GM23248 (cell line): ENCODE data around the gene BRD8. TPM values are rescaled to one million over a fixed set of nuclear protein-coding genes. Genes with fewer than 3 reads are reported as not detected.
A peak's percentile ranks its signal among the peaks of the same experiment; 100 is the strongest.

Source experiments
- DNase-seq: peaks from one replicate; pipeline ENCODE4 v3.0.0-alpha.2; 2015
- H2AFZ ChIP-seq: fragments of 200-600 bp; sonication (generic); 2 replicates; pipeline ENCODE4 v1.6.1; 2016; ENCODE audit warnings: antibody characterized with exemption
- H3F3A ChIP-seq: fragments of 200-600 bp; sonication (generic); 2 replicates; pipeline ENCODE4 v1.6.1; 2016; ENCODE audit warnings: mild to moderate bottlenecking, antibody characterized with exemption, mixed run types; ENCODE audit not compliant: insufficient read depth
- H3K27ac ChIP-seq: fragments of 200-600 bp; sonication (generic); 2 replicates; pipeline ENCODE4 v1.5.1; 2016; ENCODE audit warnings: mild to moderate bottlenecking
- H3K27me3 ChIP-seq: fragments of 200-600 bp; sonication (generic); replicated peaks from 2 replicates; pipeline ENCODE4 v1.6.1; 2016; ENCODE audit warnings: mild to moderate bottlenecking; ENCODE audit not compliant: insufficient read depth
- H3K36me3 ChIP-seq: fragments of 200-600 bp; sonication (generic); 2 replicates; pipeline ENCODE4 v1.6.1; 2016; ENCODE audit warnings: low read depth, mild to moderate bottlenecking
- H3K4me1 ChIP-seq: fragments of 200-600 bp; sonication (generic); 2 replicates; pipeline ENCODE4 v1.6.1; 2016; ENCODE audit warnings: mild to moderate bottlenecking; ENCODE audit not compliant: insufficient read depth
- H3K4me2 ChIP-seq: fragments of 200-600 bp; sonication (generic); one replicate; pipeline ENCODE4 v1.6.1; 2016; ENCODE audit warnings: mild to moderate bottlenecking; ENCODE audit not compliant: unreplicated experiment
- H3K4me3 ChIP-seq: fragments of 200-600 bp; sonication (generic); 2 replicates; pipeline ENCODE4 v1.5.1; 2016; ENCODE audit warnings: mild to moderate bottlenecking
- H3K79me2 ChIP-seq: fragments of 200-600 bp; sonication (generic); 2 replicates; pipeline ENCODE4 v1.6.1; 2016; ENCODE audit warnings: mild to moderate bottlenecking; ENCODE audit not compliant: insufficient read depth
- H3K9ac ChIP-seq: fragments of 200-600 bp; sonication (generic); 2 replicates; pipeline ENCODE4 v1.6.1; 2016; ENCODE audit warnings: mild to moderate bottlenecking
- H3K9me2 ChIP-seq: fragments of 200-600 bp; sonication (generic); 2 replicates; pipeline ENCODE4 v1.6.1; 2016; ENCODE audit warnings: mixed run types, mild to moderate bottlenecking, moderate library complexity; ENCODE audit not compliant: insufficient read depth
- H3K9me3 ChIP-seq: fragments of 200-600 bp; sonication (generic); one replicate; pipeline ENCODE4 v1.6.1; 2017; ENCODE audit warnings: low read depth
- H4K20me1 ChIP-seq: fragments of 200-600 bp; sonication (generic); 2 replicates; pipeline ENCODE4 v1.6.0; 2016; ENCODE audit not compliant: insufficient read depth
- EZH2 ChIP-seq: fragments of 200-600 bp; sonication (generic); IDR thresholded peaks from 2 replicates; pipeline ENCODE4 v1.6.1; 2018; ENCODE audit warnings: antibody characterized with exemption, mild to moderate bottlenecking; ENCODE audit not compliant: insufficient read depth, poor library complexity, severe bottlenecking
- EZH2phosphoT487 ChIP-seq: fragments of 200-600 bp; sonication (generic); IDR thresholded peaks from 2 replicates; pipeline ENCODE4 v1.6.1; 2018; ENCODE audit warnings: antibody characterized with exemption, moderate library complexity, mild to moderate bottlenecking, low read depth; ENCODE audit not compliant: insufficient read depth
- WGBS, 2 experiments: methylation state at CpG; one replicate each; pipeline ENCODE4 v1.1.6; 2015 to 2017; ENCODE audit warnings: low lambda C conversion rate in 2 of 2, low coverage in 1 of 2; ENCODE audit errors: missing lambda C conversion rate in 2 of 2; 5-methylcytosine and 5-hydroxymethylcytosine counted together
- in situ Hi-C: fragments of 300-500 bp; cut with MboI; formaldehyde crosslinking; loops from 2 replicates; pipeline ENCODE4 v1.15.0; 2020
- polyA plus RNA-seq: library from polyadenylated mRNA; unstranded; fragments of >200 nt; fragmentation: Nextera tagmentation; extraction: Ambion mirVana; gene quantifications from 2 replicates; pipeline ENCODE4 v1.2.1, GENCODE V29; 2016
- total RNA-seq: library from RNA; depleted of rRNA; stranded (reverse); fragments of >200 nt; shearing (Covaris generic); gene quantifications from 2 replicates; pipeline ENCODE4 v1.2.3, GENCODE V29; 2014; rRNA removed

The BRD8 gene
- total RNA-seq (41.7 and 49.5 TPM in 2 replicates), polyA plus RNA-seq (59.9 and 64.7 TPM in 2 replicates)

GRCh38 chr5:138178516-138179276, at the start of gene BRD8, which contains the start of gene KIF20A:
Gene BRD8 (minus strand): TSS chr5:138178630. CDS start chr5:138178614, 16 bp downstream.
Gene KIF20A (plus strand): TSS chr5:138179112. CDS start chr5:138179681, 569 bp downstream.
- Histone ChIP-seq H3K27me3 (no peaks in the 10 kb centered on the region), H3K4me1 (peaks cover 18% of the 10 kb centered on the region), H3K9me2 (no peaks in the 10 kb centered on the region), H3K27ac (peak within 1 kb of the TSS; percentile 71), H3K9me3 (no peaks in the 10 kb centered on the region), H3K4me3 (peak within 1 kb of the TSS; percentile 98), H3K36me3 (peaks cover 26% of the 10 kb centered on the region), H3K9ac (peak within 1 kb of the TSS; percentile 94), H3F3A (no peaks in the 10 kb centered on the region), H3K79me2 (peaks cover 74% of the 10 kb centered on the region), H2AFZ (peak within 1 kb of the TSS; percentile 96), H4K20me1 (no peaks in the 10 kb centered on the region), H3K4me2 (peak within 1 kb of the TSS; percentile 95)
- in situ Hi-C loops: no loop called here
- WGBS, 2 experiments: 1% methylated on average over 41 of the region's 41 CpGs
- DNase-seq: peak; percentile 99
- TF ChIP-seq EZH2: no peak
- TF ChIP-seq EZH2phosphoT487: no peak

GRCh38 chr5:138226910-138227309, 48.5 kb upstream of the BRD8 start:
- Histone ChIP-seq H3F3A (0 out of 2 replicates have a peak, but pooled peaks cover 8% of the 10 kb centered on the region), H3K27ac (no peak overlapping the region), H3K4me2 (no peak overlapping the region), H3K4me3 (no peak overlapping the region), H3K9me3 (no peaks in the 10 kb centered on the region), H3K4me1 (0 out of 2 replicates have a peak, but pooled peaks cover 13% of the 10 kb centered on the region), H3K36me3 (no peaks in the 10 kb centered on the region), H3K9ac (no peak overlapping the region), H3K9me2 (no peaks in the 10 kb centered on the region), H3K79me2 (no peaks in the 10 kb centered on the region), H2AFZ (no peak overlapping the region), H4K20me1 (no peaks in the 10 kb centered on the region), H3K27me3 (no peaks in the 10 kb centered on the region)
- in situ Hi-C loops: no loop called here
- no peak for TF ChIP-seq EZH2
- no peak for TF ChIP-seq EZH2phosphoT487
- no peak for DNase-seq

GRCh38 chr5:138224712-138225111, 46.3 kb upstream of the BRD8 start:
- H3K9me3 ChIP-seq: no peaks in the 10 kb centered on the region
- H3K4me3 ChIP-seq: no peak overlapping the region
- 46 to 57% methylated on average over 6 of the region's 6 CpGs for WGBS, 2 experiments
- no peaks in the 10 kb centered on the region for H3K4me1 ChIP-seq
- no peaks in the 10 kb centered on the region for H3K27me3 ChIP-seq
- H3F3A ChIP-seq: no peaks in the 10 kb centered on the region
- no peaks in the 10 kb centered on the region for H4K20me1 ChIP-seq
- H3K4me2 ChIP-seq: no peak overlapping the region
- no peaks in the 10 kb centered on the region for H3K36me3 ChIP-seq
- no peaks in the 10 kb centered on the region for H3K9me2 ChIP-seq
- no peaks in the 10 kb centered on the region for H3K79me2 ChIP-seq
- no peak overlapping the region for H3K9ac ChIP-seq
- in situ Hi-C loops: no loop called here
- H3K27ac ChIP-seq: no peak overlapping the region
- H2AFZ ChIP-seq: no peak overlapping the region
- no peak for DNase-seq
- TF ChIP-seq EZH2: no peak
- TF ChIP-seq EZH2phosphoT487: no peak

GRCh38 chr5:138223532-138223931, 45.1 kb upstream of the BRD8 start:
- H3K9me3 ChIP-seq: no peaks in the 10 kb centered on the region
- TF ChIP-seq EZH2phosphoT487 (no peak), EZH2 (no peak)
- no peak for DNase-seq
- no peak overlapping the region for H3K27ac ChIP-seq
- no peak overlapping the region for H3K9ac ChIP-seq
- H3K4me2 ChIP-seq: no peak overlapping the region
- H3K27me3 ChIP-seq: no peaks in the 10 kb centered on the region
- H3F3A ChIP-seq: no peaks in the 10 kb centered on the region
- no peaks in the 10 kb centered on the region for H3K4me1 ChIP-seq
- WGBS, 2 experiments: 75 to 79% methylated on average over 1 of the region's 1 CpG
- H3K36me3 ChIP-seq: no peaks in the 10 kb centered on the region
- no peaks in the 10 kb centered on the region for H3K79me2 ChIP-seq
- in situ Hi-C loops: no loop called here
- no peak overlapping the region for H2AFZ ChIP-seq
- no peaks in the 10 kb centered on the region for H4K20me1 ChIP-seq
- no peak overlapping the region for H3K4me3 ChIP-seq
- no peaks in the 10 kb centered on the region for H3K9me2 ChIP-seq
